NK-92 treated with Interleukin-12 subunit alpha and Interleukin-12 subunit beta, amount 100 ng/mL, for 24 hours (cell line): ENCODE measurements around the gene KAT7.

Experiments
- DNase-seq: peaks from one replicate; lab custom pipeline; 2025; lab: John Stamatoyannopoulos, UW

KAT7 gene

DNA sequence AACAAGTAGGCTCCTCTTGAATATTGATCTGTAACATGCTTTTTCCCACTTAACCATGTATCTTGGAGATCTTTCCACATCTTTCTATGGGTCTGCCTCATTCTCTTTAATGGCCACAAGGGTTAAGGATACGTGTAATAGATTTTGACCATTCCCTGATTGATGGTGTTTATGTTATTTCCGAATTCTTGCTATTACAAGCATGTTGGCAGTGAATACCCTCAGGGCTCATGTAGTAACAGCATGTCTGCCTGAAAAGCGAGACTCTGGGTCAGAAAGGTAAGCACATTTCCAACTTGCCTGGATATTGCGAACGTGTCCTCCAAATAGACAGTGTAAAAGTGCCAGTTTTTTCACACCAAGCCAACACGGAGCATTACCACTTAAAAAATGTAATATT is 54.4 kb downstream of the KAT7 start:
- no peak for DNase-seq

GRCh38 chr17:49843774-49844350 is 55.4 kb downstream of the KAT7 start:
- no peak for DNase-seq

- DNase-seq, result no peak
These were observed 56.8 kb downstream of the KAT7 start for GRCh38 chr17:49845321-49845720.

DNA sequence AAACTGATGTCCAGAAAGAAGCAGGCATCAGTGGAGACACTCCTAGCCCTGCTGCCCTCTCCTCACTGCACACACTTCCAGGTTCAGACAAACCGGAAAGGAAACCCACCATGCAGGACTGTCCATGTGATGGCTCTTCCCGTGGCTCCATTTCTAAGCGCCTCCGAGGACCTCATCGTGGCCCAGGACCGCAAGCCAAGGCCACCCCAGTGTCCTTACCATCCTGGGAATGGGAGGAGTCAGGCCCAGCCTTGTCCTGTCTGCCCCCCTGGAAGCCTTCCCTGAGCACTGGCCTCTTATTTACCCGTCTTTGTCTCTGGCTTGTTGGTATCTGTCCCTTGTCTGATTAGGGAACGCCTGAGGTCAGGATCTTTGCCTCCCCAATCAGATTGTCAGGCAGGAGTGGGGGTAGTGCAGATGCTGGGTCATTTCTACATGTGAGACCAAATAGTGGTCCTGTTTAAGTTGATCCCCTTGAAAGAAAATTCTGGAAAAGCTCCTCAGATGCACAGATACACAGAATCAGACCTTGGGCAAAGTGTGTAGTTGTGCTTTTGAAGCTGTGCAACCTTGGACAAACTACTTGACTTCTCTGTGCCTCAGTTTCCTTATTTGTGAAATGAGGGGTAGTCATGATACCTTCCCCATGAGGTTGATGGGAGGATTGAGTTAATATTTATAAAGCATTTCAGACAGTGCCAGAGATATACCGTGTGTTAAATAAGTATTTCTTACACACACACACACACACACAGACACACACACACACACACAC is 58.6 kb downstream of the KAT7 start:
- no peak for DNase-seq

DNA sequence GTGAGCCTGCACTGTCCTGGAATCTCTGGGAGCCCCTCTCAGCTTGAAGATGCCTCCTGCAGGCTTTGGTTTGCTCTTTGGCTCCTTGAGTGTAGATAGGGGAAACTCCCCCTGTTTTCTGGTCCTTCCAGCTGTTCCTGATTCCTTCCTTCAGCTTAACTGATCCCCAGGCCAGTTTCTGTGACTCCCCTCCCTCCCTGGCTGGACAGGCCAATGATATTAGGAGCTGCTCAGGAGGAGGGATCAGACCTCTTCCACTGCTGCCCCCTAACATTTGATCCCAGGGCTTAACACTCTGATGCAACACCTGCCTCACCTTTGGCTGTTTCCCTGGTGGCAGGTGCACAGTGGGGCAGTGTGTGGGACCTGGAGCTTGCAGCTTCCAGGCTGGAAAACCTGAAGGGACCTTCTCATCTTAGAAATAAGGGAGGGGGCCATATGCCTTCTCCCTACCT is 59.6 kb downstream of the KAT7 start, which contains the start of gene TAC4:
TAC4 (minus strand) TSS at position 51 of the 455 bp plus-strand sequence. CDS start 52 bp downstream, outside the sequence.
- DNase-seq, result no peak

DNA sequence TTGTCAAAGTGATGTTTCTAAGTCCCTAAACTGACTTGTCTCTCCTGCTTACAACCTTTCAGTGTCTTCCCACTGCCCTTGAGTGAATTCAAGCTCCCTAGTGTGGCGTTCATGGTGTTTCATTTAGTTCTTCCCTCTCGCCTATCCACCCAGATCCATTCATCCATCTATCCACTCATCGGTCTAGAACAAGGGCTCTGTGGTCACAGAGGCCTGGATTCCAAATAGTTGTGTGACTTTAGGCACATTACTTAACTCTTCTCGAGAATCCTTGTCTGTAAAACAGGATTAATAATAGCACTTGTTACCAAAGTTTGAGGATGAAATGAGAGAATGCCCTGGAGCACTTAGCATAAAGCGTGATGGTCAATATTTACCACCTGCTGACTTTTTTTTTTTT is 60.3 kb downstream of the KAT7 start:
- DNase-seq, result no peak

- DNase-seq, result no peak
These were observed 61.7 kb downstream of the KAT7 start for GRCh38 chr17:49850218-49850610.

- DNase-seq, result no peak
These were observed 62.4 kb downstream of the KAT7 start for GRCh38 chr17:49850772-49851386.

GRCh38 chr17:49851387-49852291 is 63.2 kb downstream of the KAT7 start:
- DNase-seq, result no peak

GRCh38 chr17:49853470-49854015 is 65.1 kb downstream of the KAT7 start:
- DNase-seq, result no peak

DNA sequence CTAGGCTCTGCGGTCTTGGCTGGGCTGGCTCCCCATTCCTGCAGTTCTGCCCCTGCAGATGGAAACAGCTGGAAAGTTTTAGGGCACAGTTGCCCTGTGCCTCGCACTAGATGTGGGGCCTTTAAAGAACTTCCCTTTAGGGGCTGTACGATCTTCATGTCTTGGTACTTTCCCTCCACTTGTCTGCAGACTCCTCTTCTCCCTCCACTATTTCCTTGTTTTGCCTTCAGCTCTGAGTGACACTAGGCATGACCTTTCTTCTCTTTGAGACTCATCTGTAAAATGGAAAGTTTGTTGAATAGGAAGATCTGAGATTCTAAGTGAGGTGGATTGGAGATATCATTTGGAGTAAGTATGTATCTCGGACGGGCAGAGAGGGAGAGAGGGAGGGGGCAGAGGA is 65.6 kb downstream of the KAT7 start:
- DNase-seq, result no peak

DNA sequence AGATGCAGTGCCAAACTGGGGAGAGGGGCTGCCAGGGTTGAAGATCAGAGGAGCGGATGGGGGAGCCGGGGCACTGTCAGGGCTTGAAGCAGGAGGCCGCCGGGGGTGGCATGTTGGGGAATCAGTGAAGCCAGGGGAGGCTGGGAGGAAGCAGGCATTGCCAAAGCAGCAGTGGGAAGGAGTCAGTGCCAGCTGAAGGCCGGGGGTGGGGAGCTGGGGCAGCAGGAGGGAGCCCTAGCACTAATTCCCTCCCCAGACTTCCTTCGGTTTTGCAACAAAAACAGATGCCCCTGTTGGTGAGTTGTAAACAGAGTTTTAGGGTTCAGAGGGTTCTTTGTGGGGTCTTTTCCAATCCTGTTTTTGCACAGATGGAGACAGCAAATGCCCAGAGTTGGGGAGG is 70.3 kb downstream of the KAT7 start:
- no peak for DNase-seq

GRCh38 chr17:49859991-49860953 is 71.8 kb downstream of the KAT7 start:
- no peak for DNase-seq

- DNase-seq, result peak; percentile 17
These were observed 72.8 kb downstream of the KAT7 start for GRCh38 chr17:49861150-49861884.

GRCh38 chr17:49862781-49863331 is 74.4 kb downstream of the KAT7 start:
- no peak for DNase-seq

DNA sequence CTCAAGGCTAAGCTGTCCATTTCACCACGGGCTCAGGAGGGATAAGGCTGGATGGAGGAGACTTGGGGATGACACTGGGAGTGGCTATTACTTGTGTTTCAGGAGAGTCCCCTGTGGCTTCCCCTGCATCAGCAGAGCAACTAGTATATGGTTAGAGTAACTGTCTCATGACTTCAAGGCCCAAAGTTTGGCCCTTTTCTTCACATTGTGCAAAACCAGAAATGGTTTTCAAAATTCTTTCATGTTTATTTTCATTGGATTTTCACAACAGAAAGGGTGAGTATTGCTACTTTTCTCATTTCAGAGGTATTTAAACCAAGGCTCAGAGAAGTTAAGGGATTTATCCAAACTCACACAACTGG is 77.5 kb downstream of the KAT7 start:
- no peak for DNase-seq

DNA sequence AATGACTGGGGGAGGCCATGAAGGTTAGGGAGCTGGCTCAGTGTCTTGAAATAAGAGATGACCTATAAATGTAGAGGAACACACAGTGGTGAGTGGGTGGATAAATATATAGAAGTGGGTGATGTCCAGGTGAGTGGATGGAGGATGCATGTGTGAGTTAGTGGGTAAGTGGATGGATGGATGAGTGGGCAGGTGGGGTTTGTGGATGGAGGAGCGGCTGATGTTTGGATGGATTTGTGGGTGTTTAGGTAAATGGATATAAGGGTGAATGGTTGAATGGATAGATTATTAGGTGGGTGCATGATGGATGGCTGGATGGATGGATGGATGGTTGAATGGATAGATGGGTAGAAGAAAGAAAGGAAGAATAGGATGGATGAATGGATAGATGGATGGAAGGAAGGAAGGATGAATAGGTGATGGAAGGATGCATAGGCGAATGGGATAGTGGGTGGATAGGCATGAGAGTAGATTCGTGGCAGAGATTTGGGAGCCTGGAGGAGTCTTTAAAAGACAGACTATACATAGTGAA is 78.5 kb downstream of the KAT7 start:
- no peak for DNase-seq

GRCh38 chr17:49869038-49869374 is 80.5 kb downstream of the KAT7 start:
- no peak for DNase-seq

GRCh38 chr17:49870298-49870697 is 81.8 kb downstream of the KAT7 start:
- DNase-seq, result no peak

DNA sequence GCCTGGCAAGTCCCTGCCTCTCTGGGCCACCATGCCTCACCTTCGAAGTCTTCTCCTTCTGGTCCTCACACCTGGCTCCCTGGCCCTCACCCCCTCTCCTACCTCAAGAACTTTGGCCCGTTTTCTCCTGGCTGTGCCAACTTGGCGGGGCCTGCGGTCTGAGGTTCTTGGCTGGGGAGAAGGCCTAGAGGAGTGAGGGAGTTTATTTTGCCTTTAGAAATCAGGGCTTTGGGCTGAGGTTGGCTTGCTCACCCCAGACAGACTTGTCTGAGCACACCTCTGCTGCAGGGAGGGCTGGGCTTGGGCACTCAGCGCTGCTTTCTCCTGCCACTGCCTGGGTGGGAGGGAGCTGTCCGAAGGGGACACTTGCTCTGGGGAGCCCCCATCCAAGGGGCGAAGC is 82.7 kb downstream of the KAT7 start:
- DNase-seq, result no peak
